Left forelimb (tissue), 1 donor: ENCODE data around the gene TMOD2.

Source experiments
- DNase-seq: peaks from one replicate; pipeline ENCODE4 v3.0.0-alpha.2; 2018; ENCODE audit warnings: low spot score

TMOD2 gene

DNA sequence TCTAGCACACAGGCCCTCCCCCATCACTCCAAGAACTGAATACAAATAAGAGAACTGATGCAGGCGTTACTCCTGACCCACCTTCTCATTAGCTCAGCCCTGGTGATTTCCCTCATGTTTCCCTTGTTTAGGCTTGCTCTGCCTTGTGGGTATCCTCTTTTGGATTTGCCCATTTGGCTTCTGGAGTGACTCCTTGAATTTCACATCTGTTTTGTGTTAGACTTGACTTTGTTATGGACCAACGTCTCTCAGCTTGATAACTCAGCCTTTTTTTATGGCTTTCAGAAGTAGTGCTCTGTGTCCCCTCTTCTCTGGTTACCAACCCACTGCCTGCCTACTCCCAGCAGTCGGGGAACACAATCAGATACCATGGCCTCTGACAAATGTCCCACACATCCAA lies 66.8 kb downstream of the TMOD2 start:
- DNase-seq = no peak

GRCh38 chr15:51825698-51826097 lies 74.3 kb downstream of the TMOD2 start:
- no peak for DNase-seq

GRCh38 chr15:51828621-51829375 lies 77.4 kb downstream of the TMOD2 start:
- no peak for DNase-seq

DNA sequence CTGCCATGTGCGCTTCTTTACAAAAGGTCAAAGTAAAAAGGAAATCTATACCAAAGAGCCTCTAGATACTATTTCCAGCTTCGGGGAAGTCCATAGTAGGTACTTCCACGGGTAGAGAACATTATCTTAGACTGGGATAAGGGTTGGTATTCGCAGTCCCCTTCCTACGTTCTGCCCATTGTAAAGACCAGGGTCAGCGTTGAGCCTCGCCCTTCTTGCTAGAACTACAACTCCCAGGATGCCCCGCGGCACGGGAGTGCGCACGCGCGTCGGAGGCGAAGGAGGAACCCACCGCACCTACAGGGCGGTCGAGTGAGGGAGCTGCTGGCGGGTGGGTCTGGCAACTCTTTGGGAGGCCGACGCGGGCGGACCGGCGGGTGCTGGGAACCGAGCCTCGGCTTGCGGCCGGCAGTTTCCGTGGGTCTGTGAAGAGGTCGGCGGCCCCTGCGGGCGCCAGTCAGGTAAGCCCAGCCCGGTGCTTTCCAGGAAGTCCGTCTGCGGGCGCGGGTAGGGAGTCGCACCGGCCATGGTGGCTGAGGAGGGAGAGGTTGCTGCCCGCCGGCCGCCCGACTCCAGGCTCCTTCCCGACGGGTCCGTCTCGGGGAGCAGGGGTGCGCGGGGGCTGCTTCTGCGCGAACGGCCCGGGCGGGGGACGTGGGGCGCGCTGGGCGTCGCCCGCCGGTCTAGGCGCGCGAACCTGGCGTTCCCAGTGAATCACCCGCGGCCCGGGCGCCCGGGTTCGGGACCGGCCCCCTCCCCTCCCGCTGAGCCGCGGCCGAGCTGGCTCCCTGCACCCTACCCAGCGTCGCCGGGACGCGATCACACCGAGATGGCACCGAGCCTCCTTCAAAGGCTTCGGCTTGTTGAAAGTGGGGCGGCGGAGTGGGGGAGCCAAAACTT lies 78.2 kb downstream of the TMOD2 start, which contains the start of gene TMOD3:
Gene TMOD3, plus strand, starts transcription at position 278 of the 900 bp plus-strand sequence. CDS start 33,232 bp downstream, outside the sequence.
- peak; percentile 95 for DNase-seq

GRCh38 chr15:51830276-51830806 lies 78.9 kb downstream of the TMOD2 start:
- DNase-seq = peak; percentile 71

- DNase-seq = no peak
Measured at GRCh38 chr15:51833772-51834171, 82.4 kb downstream of the TMOD2 start.

DNA sequence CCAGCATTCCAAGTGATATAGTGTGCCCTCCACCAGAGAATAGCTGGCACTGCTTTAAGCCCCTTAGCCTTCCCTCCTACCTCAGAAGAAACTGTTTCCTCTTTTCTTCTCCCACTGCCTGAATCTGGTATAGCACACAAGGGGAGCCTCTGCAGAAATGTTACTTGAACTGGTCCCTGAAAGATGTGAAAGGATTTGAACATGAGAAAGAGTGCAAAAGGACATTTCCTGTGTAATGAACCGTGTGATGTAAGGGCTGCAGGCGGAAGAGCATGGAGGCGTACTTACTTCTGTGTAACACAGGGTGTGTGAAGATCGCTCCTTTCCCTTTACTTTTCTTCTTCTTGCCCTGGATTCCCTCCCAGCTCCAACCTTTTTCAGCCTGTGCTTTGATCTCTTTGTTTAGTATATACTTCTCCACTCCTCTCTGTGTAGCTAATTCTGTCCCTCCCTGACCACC lies 86.4 kb downstream of the TMOD2 start:
- no peak for DNase-seq

DNA sequence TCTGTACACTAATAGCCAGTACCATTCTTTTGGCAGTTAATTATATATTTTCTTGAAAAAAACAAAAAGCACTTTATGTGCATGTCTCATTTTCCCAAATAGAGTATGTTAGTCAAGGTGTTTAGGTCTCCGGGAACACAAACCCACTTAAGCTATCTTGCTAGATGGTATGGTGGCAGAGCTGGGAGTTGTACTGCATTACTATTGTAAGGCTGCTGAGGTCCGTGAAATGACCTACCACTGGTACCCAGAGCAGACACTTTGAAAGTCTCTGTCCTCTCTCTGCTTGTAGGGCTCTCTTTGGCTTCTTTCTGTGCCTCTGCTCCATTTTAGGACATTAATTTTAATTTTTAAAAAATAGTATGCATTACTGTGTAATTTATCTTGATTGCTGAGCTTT lies 86.9 kb downstream of the TMOD2 start:
- DNase-seq = no peak

DNA sequence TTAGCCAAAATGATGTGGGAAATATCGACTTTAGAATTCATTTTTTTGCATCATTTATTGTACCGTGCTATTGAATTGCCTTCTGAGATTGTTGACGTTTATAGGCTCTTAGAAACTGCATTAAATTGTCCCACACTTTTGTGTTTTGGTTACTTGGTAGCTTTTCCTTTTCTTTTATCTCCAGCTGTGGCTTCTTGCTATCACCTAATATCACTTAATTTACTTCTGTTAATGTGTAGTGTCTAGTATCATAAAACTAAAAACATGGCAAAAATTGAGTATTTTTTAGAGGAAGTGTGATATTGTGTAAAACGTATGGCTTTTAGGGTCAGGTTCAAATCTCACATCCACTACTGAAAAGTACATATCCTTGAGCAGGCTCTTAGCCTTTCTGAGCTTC lies 89.3 kb downstream of the TMOD2 start:
- no peak for DNase-seq

- DNase-seq = no peak
Measured at GRCh38 chr15:51841406-51842040, 90.1 kb downstream of the TMOD2 start.

GRCh38 chr15:51842265-51842664 lies 90.9 kb downstream of the TMOD2 start:
- no peak for DNase-seq

DNA sequence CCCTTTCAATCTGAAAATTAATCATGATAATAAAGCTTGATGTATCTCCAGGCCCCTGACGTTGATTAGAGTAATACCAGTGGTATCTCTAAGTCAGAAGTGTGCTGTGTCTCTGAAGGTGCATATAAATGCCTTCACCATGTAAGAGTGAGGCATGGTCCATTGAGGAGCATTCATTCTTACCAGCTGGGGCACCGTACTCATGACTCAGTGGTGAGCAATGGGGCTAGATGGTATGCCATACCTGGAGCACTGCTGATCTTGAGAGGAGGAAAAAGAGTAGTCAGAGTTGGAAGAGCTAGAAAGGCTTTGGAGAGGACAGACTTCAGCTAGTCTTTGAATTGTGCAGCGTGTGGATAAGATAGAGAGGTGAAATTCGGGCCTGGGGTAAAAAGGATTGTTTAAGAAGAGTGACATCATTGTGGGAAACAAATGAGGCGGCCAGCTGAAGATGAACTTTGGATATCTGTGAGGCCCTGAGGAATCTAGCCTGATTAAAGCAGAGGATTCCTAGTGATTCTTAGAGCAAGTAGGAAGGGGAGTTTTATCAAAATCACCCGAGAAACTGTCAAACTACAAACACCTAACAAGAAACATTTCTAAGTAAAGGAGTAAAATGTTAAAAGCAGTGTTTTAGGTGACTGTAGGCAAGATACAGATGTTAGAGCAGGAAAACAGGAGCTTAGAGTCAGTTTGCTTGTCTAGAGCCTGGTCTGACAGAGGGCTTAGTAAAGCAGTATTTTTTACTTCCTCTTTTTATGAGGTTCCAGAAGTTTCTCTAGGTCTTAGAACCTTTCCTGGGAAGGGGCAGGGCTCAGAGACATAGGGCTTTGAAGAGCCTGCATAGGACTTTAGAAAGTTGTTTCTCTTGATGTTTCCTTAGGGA lies 91.7 kb downstream of the TMOD2 start:
- no peak for DNase-seq

DNA sequence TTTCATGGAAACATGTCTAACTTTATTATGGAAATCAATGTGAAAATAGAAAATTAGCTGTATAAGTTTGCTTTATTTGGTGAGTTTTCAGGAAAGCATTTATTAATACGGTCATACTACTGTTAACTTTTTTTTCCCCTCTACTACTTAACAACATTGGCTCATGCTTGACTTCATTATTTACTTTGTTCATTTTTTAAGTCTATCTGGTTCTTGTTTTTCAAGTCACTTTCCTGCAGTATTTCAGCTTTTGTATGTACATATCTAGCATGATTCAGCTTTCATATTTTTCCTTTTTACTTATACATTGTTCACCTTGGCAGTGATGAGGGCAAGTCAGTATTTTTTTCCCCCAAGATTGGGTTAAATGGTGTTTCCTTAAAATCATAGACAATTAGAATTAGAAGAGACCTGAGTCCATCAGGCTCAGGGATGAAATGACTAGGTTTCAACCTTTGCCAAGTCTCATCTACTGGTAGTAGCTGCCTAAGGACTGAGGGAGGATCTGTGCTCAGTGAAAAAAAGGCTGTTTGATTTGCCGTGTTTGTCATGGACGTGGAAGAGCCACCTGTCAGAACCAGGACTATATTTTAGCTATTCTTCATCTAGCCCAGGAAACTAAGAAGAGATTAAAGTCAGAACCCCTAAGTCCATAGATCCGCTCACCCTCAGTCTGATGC lies 93.5 kb downstream of the TMOD2 start:
- no peak for DNase-seq

GRCh38 chr15:51846066-51846462 lies 94.7 kb downstream of the TMOD2 start:
- no peak for DNase-seq

DNA sequence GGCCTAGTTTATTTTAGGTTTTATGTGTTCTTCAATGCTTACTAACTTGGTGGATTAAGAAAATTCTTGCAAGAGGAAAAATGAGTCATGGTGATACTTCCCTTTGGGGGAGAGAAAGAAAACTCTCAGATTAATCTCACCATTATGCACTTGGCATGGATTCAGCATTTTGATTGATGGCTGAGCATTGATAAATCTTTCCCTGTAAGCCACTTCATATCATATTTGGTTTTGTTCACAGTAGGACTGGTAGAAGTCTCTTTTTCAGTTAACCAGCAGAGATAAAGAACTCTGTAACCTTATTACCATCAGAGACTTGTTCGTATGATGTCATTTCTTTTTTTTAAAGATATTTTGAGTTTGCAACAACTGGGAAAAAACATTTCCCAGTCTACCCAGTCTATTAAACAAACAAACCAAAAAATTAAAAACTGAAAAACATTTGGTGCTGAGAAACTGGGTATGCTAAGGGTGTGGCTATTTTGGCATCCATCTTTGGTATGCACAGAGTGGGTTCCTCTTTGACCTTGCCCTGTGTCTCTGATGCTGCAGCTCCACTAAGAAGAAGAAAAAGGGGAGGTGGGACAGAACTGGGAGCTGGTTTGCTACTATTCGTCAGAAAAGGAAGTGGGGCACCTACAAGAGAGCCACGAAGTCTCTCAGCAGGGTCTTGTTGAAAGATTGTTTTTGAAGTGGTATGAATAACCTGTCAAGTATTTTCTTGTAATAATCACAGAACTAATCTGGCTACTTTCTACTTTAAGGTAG lies 95.2 kb downstream of the TMOD2 start:
- DNase-seq = no peak

DNA sequence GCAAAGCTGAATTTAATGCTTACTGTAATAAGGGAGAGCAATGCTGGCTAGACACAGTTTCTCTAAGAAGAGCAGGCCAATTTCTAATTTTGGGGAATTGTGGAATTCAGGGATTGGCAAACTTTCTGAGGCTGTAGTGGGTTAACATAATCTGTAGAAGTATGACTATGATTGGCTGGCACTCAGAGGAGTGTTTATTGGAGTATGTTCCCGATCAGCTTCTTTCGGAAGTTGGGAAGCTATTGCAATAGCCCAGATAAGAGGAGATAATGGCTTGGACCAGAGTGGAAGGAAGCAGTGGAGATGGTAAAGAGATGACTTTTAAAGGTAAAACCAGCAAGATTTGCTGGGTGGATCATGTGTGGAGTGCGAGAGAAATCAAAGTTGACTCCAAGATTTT lies 97.4 kb downstream of the TMOD2 start:
- DNase-seq = no peak

DNA sequence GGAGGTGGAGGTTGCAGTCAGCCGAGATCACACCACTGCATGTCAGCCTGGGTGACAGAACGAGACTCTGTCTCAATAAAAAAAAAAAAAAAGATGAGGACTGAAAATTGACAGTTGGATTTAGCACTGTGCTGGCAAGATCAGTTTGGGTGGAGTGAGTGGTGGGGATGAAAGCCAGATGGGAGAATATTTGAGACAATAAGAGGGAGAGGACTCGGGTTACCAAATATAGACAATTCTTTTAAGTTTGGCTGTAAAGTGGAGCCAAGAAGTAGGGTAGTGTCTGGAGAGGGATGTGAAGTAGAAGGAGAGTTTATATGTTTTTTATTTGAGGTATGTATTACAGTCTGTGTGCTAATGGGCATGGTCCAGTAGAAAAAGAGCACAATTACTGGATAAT lies 98.5 kb downstream of the TMOD2 start:
- no peak for DNase-seq

- no peak for DNase-seq
Measured at GRCh38 chr15:51853998-51854397, 102.6 kb downstream of the TMOD2 start.

- DNase-seq = no peak
Measured at GRCh38 chr15:51855612-51856011, 104.2 kb downstream of the TMOD2 start.
